RKO (cell line): ENCODE data around the gene DTNA.

ENCODE experiments used
- DNase-seq: peaks from one replicate; pipeline ENCODE4 v3.0.0-alpha.2; 2016; ENCODE audit warnings: low spot score

Gene DTNA

DNA sequence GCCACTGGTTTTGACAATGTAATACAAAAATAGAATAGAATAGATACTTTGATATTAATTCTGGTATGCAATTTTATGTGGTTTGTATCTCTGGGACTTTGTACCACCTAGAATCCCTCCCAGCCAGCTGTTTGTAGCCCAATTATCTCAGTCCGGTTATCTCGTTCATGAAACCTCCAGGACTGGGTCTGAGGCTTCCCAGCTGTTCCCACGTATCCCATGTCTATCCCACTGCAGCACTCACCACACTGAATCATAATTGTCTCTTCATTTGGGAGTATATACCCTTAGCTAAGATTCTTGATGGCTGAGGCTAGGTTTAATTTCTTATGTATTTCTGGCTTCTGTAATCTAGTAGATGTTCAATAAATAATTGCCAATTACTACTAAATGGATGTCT is 226.7 kb downstream of the DTNA start:
- no peak for DNase-seq

DNA sequence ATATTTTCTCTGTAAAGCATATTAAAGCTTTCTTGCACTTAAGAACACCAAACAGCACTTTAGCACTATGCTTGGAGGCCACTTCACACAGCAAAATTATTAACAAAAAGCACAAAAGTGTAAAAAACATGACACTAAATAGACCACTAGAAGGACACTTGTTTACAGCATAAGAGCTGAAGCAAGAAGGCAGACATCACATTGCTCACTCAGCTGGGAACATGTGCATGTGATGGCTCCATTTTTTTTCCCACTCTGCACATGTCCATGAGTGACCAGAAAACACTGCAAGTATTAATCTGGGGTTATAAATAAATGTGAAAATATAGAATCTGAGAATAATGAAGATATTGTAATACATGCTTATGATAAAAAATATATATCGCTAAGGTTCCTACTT is 228.0 kb downstream of the DTNA start:
- DNase-seq = no peak
